Stimulated activated CD4-positive, alpha-beta T cell treated with anti-CD3 and anti-CD28 coated beads, Interleukin-1b, Interleukin-23, amount 100 ng/mL, for 4 hours (primary cell): Measurements from ENCODE around the gene CCDC150.
"Not testable (repeated sequence)": the region's sequence is repeated elsewhere in the genome, so short reads cannot be mapped to it uniquely, and the experiment has no call there.

ENCODE experiments used
- DNase-seq, 2 donors: peaks; one replicate each; pipeline ENCODE4 v3.0.0-alpha.2; 2020; ENCODE audit warnings: low read depth in 2 of 2

CCDC150 gene

DNA sequence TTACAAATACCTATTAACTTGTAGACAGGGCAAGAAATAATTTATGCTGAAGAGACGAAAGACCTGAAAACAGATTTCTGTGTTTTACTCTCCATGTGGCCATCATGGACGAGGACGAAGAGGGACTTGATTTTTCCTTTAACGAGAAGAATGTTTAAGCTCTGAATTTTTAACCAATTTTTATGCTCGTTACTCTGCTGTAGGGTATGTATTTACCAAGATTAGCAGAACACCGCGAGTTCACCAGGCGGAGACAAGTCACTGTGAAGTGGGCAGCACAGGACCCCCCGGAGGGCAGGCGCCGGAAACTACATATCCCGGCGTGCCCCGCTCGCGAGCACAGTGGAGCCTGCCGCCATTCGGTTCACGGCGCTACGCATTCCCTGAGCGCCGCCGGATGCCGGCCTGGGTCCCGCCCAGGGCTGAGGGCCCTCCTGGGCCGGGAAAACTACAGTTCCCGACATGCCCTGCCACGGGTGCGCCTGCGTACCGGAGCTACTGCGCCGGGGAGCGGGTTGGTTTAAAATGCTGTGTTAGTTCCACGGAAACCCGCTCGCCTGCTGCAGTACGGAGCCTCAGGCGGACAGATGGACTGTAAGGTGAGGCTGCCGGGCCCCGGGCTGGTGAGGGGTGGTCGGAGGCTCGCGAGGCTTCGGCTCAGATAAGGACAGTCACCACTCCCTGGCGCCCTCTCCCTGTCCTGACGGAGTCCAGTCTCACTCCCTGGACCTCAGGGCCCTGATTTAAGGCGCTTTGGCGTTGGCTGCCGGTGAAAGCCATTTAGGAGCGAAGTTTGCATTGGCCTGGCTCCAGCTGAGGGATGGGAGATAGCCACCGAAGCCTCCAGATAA, at the start of gene CCDC150:
TSS of gene CCDC150 (plus strand) at position 536 of the 851 bp plus-strand sequence. CDS start at position 588, 52 bp downstream.
- peak; percentile 86 to 87 for DNase-seq

DNA sequence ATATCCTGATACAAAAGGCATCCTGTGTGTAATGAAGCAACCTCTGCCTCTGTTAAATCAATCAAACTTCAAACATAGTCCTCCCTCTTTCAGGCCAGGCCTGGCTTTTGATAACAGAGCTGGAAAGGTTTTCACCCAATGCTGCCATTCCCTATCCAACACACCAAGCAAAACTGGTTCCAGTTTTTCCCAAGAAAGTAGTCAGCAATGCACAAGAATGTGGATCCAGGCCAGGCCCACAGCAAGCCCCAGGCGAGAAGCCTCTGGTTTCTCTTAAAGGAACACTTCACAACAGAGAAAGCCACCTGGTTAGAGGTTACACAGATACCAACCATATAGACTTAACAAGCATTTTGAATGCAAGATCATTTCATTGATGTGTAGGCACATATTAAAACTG, 49.2 kb upstream of the CCDC150 start:
- no peak for DNase-seq

DNA sequence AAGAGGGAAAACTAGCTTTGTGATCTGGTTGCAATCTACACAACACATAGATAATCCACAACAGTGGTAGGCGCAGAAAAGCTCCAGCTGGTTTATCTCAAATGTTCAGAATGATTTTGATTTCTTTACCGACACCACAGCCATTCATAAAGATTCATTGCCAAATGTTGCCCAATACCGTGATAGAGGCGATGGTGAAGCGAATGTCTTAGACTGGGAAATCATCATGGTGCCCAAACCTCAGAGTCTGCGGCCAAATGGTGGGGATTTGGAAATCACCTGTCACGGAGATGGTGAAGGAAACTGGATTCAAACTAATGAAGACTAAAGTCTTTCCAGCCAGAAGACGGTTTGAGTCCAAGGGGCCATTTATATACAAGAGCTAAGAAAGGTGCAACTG, 48.5 kb upstream of the CCDC150 start:
- DNase-seq, result no peak

DNA sequence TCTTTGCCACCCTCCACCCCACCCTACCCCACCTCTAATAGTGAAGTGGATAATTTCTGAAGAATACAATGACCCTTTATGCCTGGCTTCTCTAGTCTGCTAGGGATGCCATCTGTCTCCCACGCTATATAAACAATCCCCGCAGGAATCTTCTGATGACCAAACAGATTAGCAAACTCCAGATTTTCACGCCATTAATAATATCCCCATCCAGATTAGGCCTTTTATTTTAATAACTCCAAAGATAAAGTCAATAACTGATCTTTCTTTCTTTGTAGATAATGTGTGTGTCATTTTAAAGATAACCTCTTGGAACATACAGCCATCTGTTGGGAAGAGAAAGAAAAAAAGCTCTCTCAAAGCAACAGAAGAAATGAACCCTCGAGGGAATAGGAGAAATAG, 47.9 kb upstream of the CCDC150 start:
- DNase-seq, result no peak

DNA sequence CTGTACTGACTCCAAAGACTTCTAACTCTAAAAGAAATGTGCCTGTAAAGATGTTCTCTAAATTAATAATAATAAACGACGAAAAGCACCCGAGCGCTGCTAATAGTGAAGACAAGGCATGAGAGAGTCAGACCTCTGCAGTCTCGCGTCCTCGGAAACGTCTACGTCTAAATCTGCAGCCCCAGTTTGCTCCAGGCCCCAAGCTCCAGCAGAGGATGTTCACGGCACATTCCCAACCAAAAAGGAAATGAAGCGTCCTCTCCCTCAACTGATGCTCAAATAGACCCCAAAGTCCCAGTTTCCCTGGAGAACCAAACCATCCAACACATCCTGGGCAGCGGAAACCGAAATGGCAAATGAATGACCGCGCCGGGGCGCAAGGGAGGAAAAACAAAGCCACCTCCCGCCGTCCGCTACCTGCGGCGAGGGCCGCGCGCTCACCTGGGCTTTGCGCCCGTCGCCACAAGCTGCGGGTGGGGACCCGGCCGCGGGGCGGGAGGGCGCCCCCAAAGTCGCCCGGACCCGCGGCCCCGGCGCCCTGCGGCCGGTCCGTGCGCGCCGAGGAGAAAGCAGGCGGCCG, 47.1 kb upstream of the CCDC150 start:
- DNase-seq, result peak in 1 of 2 donors; percentile 1

DNA sequence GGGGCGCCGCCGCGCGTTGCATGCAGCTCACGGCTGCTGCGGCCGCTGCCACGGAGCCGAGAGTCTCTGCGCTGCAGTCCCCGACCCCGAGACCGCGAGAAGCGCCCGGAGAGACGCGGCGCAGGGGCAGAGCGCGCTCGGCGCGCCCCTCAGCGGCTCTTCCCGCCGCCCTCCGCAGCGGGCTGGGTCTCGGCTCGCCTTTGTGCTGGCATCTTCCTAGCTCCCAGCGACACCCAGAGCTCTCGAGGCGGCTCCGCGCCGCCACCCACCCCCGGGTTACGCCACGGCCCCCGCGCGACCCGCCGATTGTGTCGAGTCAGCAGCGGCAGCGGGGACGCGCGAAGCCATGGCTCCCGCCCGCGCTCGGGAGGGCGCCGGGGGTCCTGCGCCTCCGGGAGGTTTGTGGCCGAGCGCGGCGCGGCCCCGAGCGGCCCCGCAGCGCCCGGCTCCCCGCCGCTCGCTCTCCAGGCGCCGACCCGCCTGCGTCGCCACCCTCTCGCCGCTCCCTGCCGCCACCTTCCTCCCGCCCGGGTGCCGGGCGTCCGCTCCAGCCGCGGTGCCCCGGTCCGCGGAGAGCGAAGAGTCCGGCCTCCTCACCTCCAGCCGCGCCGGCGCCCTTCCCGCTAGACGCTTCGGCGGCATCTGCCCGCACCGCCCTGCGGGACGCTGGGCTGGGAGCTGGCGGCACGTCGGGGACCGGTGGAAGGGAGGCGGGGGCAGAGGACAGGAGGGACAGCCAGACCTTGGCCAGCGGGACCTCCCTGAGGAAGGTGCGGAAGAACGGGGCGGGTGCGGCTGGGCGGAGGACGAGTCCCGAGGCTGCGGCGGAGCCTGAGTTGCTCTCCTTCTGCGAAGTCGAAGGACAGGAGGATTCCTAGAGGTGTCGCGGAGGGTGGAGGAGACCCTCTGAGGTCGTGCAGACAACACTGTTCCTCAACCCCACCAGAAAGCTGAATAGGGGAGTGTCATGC, 46.3 kb upstream of the CCDC150 start, which contains the start of gene HECW2:
TSS of gene HECW2 (minus strand) at position 644 of the 971 bp plus-strand sequence.
- DNase-seq, result peak in 1 of 2 donors; percentile 10

DNA sequence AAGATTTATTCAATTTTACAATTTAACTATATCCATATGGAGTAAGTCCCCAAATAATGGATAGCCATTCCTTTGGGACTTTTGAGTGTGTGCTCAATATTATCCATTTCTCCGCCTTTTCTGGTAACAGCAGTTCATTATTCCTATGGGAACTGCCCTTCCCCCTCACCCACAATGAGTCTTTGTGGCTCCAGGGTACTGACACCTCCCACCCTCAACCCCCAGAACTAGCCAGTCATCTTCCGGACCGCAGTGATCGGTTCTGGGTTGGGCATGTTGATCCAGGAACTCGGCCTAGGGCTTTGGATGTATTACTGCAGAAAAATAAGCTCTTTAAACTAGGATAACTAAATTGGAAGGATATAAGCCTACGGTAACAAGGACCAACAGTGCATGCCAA, 45.4 kb upstream of the CCDC150 start:
- no peak for DNase-seq

- no peak for DNase-seq
These were observed 42.0 kb upstream of the CCDC150 start for GRCh38 chr2:196597531-196597930.

GRCh38 chr2:196598412-196598811, 41.1 kb upstream of the CCDC150 start:
- DNase-seq, result no peak

- DNase-seq, result no peak
These were observed 40.7 kb upstream of the CCDC150 start for GRCh38 chr2:196598846-196599245.

DNA sequence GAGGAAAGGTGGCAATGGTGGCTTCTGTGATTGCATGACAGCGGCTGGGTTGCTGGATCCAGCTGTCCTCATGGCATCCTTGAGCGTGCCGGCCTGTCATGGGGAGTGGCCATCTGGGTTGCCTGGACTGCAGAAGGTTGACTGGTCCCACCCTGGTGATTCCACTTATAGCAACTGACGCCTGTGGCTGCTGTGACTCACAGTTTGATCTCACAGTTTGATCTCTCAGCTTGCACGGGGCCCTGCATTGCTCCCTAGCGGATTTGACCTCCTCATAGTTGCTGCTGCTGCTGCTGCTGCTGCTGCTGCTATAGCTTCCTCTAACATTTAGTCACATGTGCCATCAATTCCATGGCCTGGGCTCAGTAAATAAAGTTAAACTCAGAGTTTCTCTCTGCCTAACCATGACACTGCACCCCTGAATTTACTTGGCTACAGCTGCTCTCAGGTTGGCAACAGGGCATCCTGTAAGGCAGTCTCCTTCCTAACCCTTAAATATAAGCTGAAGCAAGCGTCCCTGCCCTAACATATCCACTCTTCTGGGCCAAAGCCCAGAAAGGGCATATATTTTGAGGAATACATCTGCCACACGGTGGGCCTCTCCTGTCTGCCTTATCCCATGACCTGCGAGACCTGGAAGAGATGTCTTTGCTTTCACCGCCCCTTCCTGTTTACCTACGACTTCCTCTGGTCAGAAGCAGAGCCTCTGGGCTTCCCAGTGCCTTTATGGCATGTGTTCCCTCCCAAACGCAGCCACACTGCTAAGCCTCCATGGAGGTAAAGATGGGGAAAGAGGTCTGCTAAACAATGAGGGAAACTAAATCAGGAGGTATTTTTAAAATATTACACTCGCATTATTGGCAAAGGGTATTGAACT, 37.8 kb upstream of the CCDC150 start:
- DNase-seq, result no peak

- DNase-seq, result no peak
These were observed 35.3 kb upstream of the CCDC150 start for GRCh38 chr2:196604196-196604595.

- no peak for DNase-seq
These were observed 33.0 kb upstream of the CCDC150 start for GRCh38 chr2:196606516-196606915.

GRCh38 chr2:196607073-196607472, 32.4 kb upstream of the CCDC150 start:
- no peak for DNase-seq

DNA sequence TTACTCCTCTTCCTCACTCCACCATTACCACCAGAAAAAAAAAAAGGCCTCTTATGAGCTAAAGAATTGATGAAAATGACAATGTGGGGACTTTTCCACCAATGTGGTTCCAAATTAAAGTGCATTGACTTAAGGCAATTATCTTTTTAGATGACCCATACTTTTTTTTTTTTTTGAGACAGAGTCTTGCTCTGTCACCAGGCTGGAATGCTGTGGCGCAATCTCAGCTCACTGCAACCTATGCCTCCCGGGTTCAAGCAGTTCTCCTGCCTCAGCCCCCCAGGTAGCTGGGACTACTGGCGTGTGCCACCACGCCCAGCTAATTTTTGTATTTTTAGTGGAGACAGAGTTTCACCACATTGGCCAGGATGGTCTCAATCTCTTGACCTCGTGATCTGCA, 31.6 kb upstream of the CCDC150 start:
- DNase-seq, result not testable (repeated sequence)

GRCh38 chr2:196609806-196610205, 29.7 kb upstream of the CCDC150 start:
- DNase-seq, result no peak

DNA sequence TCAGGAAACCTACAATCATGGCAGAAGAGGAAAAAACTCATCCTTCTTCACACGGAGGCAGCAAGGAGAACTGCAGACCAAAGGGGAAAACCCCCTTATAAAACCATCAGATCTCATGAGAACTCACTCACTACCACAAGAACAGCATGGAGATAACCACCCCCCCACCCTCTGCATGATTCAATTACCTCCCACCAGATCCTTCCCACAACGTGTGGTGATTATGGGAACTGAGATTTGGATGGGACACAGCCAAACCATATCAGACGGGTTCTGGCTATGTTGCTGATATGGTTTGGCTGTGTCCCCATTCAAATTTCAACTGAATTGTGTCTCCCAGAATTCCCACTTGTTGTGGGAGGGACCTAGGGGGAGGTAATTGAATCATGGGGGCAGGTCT, 28.7 kb upstream of the CCDC150 start:
- DNase-seq, result no peak

GRCh38 chr2:196613302-196613701, 26.2 kb upstream of the CCDC150 start:
- no peak for DNase-seq

DNA sequence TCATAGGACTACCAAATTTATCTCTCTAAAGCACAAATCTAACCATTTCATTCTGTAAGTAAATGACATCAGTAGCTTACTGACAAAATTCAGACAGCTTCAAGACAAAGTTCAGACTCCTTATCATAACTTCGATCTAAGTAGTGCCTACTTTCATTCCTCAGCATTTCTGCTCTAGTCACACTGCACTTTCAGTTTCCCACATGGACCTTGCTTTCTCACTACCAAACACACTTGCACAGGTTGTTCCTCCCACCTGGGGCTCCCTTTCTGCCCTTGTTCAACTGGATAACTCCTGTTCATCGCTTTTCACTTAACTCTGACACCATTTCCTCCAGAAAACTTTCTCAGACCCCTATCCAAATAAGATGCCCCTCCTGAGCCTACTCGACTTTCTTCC, 22.1 kb upstream of the CCDC150 start:
- no peak for DNase-seq

DNA sequence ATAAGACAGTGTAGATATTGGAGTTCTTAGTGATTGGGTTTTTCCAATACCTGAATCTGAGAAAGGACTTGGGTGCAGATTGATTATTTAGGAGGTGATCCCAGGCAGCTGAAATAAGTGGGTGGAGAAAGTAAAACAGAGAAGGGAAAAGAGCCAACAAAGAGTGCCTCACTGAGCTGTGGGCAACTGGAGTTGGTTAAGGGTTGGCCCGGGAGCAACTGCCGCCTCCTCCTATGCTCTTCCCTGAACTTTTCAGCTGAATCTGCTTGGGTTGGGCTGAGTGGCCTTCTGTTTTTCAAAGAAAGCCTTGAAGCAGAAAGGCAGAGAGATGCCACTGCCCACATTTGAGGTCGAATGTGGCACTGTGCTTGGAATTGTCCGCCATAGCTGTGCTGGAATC, 20.9 kb upstream of the CCDC150 start:
- DNase-seq, result no peak

- DNase-seq, result no peak
These were observed 9.0 kb upstream of the CCDC150 start for GRCh38 chr2:196630531-196630930.
